ENCODE data around the gene NDRG2. TPM values are rescaled to one million over a fixed set of nuclear protein-coding genes. Genes with fewer than 3 reads are reported as not detected.

NDRG2 gene
- total RNA-seq, 1 donor from 2014 or later: 33.1 TPM

DNA sequence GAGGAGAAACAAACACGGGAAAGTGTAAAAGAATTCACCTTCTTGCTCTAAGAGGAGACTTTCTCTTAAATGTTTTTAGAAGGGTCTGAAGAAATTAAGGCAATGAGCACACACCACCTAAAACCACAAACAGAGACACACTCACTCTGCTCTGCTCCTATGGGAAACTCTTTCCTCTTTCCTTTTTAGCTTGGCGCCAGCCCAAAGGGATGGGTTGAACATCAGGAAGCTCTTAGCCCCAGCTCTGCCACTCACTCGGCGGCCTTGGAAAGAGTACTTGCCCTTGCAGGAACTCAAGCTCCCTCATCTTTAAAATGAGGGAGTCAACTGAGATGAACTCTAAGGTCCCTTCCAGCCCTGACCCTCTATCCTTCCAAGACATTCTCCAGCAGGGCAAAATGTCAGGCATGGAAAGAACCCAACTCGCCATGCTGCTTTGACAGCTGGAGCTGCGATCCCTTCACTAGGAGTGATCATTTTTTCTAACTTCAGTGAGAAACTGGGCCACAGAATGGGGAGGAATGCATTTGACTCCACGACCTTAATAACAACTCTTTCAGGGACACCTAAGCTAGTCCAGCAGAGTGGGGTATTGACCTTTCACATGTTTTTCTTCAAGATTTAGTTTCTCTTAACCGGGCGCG lies 31.8 kb upstream of the NDRG2 start:
- no peaks in the 10 kb centered on the region for H3K4me1 Mint-ChIP-seq (ENCODE audit: low read depth, unreplicated experiment)
- no peak overlapping the region for H3K27ac Mint-ChIP-seq (ENCODE audit: unreplicated experiment)
- no peaks in the 10 kb centered on the region for H3K36me3 Mint-ChIP-seq (ENCODE audit: unreplicated experiment)
- TF ChIP-seq, protein P1, sequence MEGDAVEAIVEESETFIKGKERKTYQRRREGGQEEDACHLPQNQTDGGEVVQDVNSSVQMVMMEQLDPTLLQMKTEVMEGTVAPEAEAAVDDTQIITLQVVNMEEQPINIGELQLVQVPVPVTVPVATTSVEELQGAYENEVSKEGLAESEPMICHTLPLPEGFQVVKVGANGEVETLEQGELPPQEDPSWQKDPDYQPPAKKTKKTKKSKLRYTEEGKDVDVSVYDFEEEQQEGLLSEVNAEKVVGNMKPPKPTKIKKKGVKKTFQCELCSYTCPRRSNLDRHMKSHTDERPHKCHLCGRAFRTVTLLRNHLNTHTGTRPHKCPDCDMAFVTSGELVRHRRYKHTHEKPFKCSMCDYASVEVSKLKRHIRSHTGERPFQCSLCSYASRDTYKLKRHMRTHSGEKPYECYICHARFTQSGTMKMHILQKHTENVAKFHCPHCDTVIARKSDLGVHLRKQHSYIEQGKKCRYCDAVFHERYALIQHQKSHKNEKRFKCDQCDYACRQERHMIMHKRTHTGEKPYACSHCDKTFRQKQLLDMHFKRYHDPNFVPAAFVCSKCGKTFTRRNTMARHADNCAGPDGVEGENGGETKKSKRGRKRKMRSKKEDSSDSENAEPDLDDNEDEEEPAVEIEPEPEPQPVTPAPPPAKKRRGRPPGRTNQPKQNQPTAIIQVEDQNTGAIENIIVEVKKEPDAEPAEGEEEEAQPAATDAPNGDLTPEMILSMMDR (IDR thresholded peaks at IDR 0.05; ENCODE audit: partially characterized antibody, unreplicated experiment): no peak
- H3K9me3 Mint-ChIP-seq (ENCODE audit: unreplicated experiment): no peaks in the 10 kb centered on the region
- H3K4me3 Mint-ChIP-seq (ENCODE audit: unreplicated experiment): no peak overlapping the region
- DNase-seq: no peak
- H3K27me3 Mint-ChIP-seq (ENCODE audit: unreplicated experiment): no peaks in the 10 kb centered on the region

DNA sequence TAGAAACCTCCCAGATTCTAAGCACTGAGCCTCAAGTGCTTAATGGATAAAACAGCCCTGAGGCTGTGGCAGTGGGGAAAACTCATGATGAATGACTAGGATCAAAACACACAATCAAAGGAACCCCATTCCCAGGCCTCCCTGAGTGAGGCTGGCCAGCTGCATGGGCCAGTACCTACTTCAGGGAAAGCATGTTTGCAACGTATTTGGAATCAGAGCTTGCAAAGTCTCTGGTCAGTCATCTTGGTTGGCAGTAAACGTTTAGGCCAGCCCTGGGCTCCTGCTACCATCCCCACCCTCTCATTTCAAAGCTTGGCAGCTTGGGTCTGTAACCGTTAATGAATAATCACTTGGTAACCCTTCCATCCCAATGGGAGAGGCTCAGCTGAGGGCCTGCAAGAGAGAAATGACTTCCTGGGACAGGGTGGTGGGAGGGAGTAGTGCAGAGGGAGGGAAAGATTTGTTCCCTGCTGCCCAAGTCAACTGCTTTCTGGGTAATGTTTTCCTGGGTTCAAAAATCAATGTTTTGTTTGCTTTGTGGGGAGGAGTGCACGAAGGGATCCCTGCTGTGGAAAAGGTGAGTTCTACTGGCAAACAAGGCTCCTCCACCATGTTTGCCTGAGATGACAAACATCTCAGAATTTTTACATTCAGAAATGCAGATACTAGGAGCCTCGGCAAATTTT lies 30.7 kb upstream of the NDRG2 start:
- no peak overlapping the region for H3K27ac Mint-ChIP-seq (ENCODE audit: unreplicated experiment)
- H3K4me1 Mint-ChIP-seq (ENCODE audit: low read depth, unreplicated experiment): no peaks in the 10 kb centered on the region
- no peak for DNase-seq
- H3K27me3 Mint-ChIP-seq (ENCODE audit: unreplicated experiment): no peaks in the 10 kb centered on the region
- H3K9me3 Mint-ChIP-seq (ENCODE audit: unreplicated experiment): no peaks in the 10 kb centered on the region
- H3K36me3 Mint-ChIP-seq (ENCODE audit: unreplicated experiment): no peaks in the 10 kb centered on the region
- TF ChIP-seq, protein P1 (IDR thresholded peaks at IDR 0.05; ENCODE audit: partially characterized antibody, unreplicated experiment): no peak
- no peak overlapping the region for H3K4me3 Mint-ChIP-seq (ENCODE audit: unreplicated experiment)

DNA sequence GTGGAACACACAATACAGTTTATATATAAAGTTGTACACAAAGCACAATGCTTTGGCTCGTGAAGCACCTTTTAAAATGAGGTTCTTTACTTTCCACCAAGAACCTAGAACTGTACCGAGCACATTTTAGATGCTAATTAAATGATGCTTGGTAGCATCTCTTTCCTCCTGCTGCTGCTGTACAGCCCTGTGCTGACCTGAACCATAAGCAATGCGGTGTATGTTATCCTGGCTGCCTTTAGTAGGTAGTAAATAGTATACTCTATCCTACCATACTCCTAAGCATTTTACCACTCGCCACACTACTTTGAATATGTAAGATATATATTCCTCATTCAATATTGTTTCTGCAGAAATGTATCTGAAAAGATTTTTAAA lies 29.9 kb upstream of the NDRG2 start:
- Mint-ChIP-seq H3K9me3 (ENCODE audit: unreplicated experiment) (no peaks in the 10 kb centered on the region), H3K27me3 (ENCODE audit: unreplicated experiment) (no peaks in the 10 kb centered on the region), H3K36me3 (ENCODE audit: unreplicated experiment) (no peaks in the 10 kb centered on the region), H3K4me1 (ENCODE audit: low read depth, unreplicated experiment) (no peaks in the 10 kb centered on the region), H3K4me3 (ENCODE audit: unreplicated experiment) (no peak overlapping the region), H3K27ac (ENCODE audit: unreplicated experiment) (no peak overlapping the region)
- no peak for DNase-seq
- TF ChIP-seq, protein P1 (IDR thresholded peaks at IDR 0.05; ENCODE audit: partially characterized antibody, unreplicated experiment): no peak

DNA sequence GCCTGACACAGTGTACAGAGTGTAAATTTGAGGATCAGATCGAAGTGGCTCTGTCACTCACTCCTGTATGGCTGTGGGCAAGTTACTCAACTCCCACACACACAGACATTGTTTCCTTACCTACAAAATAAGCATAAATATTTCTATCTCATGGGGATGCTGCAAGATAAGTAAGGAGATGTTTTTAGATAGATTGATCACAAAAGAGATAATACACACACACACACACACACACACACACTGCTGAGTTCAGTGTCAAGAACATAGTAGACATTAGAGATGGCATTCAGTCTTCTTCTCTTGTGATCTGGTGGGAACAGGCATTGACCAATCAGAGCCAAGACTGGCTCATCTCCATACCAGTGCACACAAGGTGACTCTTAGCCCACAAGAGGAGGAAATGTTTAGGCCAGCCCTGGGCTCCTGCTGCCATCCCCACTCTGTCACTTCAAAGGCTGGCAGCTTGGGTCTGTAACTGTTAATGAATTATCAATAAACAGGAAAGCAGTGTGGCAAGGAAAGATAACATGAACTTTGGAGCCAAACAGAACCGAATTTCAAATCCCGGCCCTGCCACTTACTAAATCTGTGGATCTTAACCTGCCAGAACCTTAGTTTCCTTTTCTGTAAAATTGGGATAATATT lies 29.4 kb upstream of the NDRG2 start:
- H3K4me3 Mint-ChIP-seq (ENCODE audit: unreplicated experiment): no peak overlapping the region
- H3K36me3 Mint-ChIP-seq (ENCODE audit: unreplicated experiment): no peaks in the 10 kb centered on the region
- H3K9me3 Mint-ChIP-seq (ENCODE audit: unreplicated experiment): no peaks in the 10 kb centered on the region
- no peaks in the 10 kb centered on the region for H3K4me1 Mint-ChIP-seq (ENCODE audit: low read depth, unreplicated experiment)
- TF ChIP-seq, protein P1 (IDR thresholded peaks at IDR 0.05; ENCODE audit: partially characterized antibody, unreplicated experiment): no peak
- no peaks in the 10 kb centered on the region for H3K27me3 Mint-ChIP-seq (ENCODE audit: unreplicated experiment)
- DNase-seq: no peak
- no peak overlapping the region for H3K27ac Mint-ChIP-seq (ENCODE audit: unreplicated experiment)

Measured in glutamatergic neuron (in vitro differentiated cells).